Activated naive CD4-positive, alpha-beta T cell treated with Interleukin-2 at 50 U/mL for 16 hours (primary cell): ENCODE data around the gene NUP153.
"Not testable (repeated sequence)": the region's sequence is repeated elsewhere in the genome, so short reads cannot be mapped to it uniquely, and the experiment has no call there.

ENCODE experiments used
- DNase-seq: peaks from one replicate; pipeline ENCODE4 v3.0.0-alpha.2; 2020

The NUP153 gene

DNA sequence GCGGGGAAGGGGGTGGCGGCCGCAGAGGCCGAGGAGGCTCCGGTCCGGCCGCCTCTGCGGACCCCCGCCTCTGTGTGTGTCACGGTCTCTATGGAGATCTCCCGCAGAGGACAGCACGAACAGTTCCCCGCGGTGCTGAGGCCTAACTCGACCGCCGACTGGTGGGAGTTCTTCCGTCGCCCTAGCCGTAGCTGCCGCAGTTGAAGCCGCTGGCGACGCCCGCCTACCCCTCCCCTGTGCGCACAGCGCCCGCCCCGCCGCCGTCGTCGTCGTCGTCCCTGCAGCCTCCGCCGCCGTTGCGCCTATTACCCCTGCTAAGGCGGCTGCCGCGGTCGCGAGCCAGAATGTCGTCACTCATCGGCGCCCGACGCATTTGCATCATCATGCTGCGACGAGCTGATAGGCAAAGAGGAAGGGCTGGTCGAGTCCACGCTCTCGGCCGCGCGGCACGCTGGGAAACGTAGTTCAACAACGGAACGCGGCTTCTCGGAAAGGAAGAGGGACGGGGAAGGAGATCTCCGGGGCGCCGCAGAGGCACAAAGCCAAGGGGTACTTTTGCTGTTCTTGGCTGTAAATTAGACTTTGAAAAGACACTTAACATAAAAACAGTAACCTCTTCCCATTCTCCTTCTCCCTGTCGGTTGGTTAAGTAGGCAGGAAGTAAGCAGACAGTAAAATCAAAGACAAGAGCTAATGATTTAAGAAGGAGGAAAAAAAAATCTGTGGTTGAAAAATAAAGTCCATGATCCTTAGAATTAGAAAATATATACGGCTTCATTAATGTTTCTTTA, at the start of gene NUP153:
TSS of gene NUP153 (minus strand) at position 346 of the 791 bp plus-strand sequence. CDS start 538 bp downstream, outside the sequence.
- DNase-seq = peak; percentile 100

DNA sequence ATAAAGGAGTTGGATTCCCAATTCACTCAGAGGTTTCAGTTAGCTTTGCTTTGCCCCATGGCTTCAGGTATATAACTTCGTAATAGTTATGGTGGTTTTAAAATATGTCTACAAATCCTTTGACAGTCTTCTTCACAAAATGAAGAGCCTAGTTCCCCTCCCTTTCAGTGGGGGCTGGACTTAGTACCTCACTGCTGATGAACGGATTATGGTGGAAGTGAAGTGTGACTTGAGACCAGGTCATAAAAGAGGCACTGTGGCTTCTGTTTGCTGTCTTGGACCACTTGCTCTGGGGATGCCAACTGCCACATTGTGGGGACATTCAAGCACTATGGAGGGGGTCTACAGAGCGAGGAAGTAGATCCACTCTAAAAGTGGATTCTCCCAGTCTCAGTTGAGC, 47.5 kb upstream of the NUP153 start:
- DNase-seq = no peak

DNA sequence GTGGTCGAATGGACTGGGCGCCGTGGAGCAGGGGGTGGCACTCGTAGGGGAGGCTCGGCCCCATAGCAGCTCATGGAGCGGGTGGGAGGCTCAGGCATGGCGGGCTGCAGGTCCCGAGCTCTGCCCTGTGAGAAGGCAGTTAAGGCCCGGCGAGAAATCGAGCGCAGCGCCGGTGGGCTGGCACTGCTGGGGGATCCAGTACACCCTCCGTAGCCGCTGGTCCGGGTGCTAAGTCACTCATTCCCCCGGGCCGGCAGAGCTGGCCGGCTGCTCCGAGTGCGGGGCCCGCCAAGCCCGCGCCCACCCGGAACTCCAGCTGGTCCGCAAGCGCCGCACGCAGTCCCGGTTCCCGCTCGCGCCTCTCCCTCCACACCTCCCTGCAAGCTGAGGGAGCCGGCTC, 38.6 kb upstream of the NUP153 start:
- DNase-seq = not testable (repeated sequence)

DNA sequence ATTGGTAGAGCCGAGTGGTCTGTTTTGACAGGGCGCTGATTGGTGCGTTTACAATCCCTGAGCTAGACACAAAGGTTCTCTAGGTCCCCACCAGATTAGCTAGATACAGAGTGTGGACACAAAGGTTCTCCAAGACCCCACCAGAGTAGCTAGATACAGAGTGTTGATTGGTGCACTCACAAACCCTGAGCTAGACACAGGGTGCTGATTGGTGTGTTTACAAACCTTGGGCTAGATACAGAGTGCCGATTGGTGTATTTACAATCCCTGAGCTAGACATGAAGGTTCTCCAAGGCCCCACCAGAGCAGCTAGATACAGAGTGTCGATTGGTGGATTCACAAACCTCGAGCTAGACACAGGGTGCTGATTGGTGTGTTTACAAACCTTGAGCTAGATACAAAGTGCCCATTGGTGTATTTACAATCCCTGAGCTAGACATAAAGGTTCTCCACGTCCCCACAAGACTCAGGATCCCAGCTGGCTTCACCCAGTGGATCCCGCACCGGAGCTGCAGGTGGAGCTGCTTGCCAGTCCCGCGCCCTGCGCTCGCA, 38.1 kb upstream of the NUP153 start:
- DNase-seq = not testable (repeated sequence)

DNA sequence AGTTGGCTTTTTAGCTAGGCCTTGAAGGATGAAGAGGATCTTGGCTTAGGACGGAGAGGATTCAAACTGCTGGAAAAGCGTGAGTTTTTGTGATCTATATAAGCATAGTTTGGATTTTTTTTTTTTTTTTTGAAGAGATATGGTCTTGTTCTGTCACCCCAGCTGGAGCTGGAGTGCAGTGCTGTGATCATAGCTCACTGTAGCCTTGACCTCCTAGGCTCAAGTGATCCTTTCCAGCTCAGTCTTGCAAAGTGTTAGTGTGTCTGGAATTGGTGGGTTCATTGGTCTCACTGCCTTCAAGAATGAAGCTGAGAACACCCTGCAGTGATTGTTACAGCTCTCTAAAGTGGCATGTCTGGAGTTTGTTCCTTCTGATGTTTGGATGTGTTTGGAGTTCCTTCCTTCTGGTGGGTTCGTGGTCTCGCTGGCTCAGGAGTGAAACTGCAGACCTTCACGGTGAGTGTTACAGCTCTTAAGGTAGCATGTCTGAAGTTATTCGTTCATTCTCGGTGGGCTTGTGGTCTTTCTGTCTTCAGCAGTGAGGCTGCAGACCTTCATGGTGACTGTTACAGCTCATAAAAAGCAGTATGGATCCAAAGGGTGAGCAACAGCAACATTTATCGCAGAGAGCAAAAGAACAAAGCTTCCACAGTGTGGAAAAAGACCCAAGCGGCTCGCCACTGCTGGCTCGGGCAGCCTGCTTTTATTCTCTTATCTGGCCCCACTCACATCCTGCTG, 37.5 kb upstream of the NUP153 start:
- no peak for DNase-seq

DNA sequence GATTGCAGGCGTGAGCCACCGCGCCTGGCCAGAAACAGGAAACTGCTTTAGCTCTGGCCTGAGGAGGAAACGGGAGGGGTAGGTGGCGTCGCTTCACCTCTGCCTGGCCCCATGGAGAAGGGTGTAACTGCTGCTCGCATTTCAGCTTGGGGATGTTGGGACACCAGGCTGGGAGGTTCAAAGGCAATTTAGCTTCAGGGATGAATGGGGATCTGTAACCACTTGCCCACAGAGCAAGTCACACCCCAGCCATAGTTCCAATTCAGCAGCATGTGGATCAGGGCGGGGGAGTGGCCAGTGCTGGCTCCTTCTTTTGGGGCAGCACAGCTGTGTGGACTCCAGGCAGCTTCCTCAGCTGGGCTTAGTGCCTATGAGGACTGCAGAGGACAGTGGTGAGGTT, 34.8 kb upstream of the NUP153 start:
- DNase-seq = no peak

DNA sequence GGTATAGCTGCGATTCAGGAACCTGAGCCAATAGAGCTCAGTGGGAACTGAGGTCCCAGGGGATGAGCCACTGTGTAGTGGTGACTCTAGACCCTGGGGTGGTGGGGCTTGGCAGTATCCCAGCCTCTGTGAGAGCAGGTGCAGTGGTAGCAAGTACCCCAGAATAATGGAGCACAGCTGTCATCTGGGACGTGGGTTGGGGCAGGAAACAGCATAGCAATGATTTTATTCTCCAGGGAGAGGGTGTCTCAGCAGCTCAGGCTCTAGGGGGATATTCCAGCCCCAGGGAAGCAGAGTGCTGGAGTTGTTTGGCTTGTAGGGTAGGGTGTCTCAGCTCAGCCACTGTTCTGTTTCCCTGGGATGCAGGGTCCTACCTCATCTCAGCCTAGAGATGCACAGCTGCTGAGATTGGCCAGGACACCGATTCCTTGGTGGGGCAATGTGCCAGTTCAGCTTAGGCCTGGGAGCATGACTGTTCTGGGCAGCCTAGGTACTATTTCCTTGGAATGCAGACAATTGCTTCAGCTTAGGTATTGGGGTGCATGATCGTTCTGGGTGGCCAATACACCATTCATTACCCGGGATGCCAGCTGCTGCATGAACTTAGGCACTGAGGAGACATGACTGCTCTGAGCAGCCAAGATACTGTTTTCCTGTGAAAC, 34.0 kb upstream of the NUP153 start:
- DNase-seq = no peak

DNA sequence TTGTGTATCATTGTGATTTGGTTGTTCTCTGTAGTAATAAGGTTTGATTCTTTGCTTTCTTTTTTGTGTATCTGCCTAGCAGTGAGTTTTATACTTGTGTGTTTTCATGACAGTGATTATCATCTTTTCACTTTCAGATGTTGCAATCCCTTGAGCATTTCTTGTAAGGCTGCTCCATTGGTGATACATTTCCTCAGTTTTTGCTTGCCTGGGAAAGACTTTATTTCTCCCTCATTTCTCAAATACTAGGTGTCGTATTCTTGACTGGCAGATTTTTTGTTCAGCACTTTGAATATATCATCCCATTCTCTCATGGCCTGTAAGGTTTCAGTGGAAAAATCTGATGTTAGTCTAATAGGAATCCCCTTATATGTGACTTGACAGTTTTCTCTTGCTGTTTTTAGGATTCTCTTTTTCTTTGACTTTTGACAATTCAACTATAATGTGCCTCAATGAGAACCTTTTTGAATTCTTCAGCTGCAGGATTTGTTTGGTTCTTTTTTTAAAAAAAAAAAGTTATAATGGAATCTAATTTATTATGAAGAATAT, 31.1 kb upstream of the NUP153 start:
- no peak for DNase-seq

DNA sequence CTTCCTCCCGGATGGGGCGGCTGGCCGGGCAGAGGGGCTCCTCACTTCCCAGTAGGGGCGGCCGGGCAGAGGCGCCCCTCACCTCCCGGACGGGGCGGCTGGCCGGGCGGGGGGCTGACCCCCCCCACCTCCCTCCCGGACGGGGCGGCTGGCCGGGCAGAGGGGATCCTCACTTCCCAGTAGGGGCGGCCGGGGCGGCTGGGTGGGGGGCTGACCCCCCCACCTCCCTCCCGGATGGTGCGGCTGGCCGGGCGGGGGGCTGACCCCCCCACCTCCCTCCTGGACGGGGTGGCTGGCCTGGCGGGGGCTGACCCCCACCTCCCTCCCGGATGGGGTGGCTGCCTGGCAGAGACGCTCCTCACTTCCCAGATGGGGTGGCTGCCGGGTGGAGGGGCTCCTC, 28.6 kb upstream of the NUP153 start:
- DNase-seq = not testable (repeated sequence)

DNA sequence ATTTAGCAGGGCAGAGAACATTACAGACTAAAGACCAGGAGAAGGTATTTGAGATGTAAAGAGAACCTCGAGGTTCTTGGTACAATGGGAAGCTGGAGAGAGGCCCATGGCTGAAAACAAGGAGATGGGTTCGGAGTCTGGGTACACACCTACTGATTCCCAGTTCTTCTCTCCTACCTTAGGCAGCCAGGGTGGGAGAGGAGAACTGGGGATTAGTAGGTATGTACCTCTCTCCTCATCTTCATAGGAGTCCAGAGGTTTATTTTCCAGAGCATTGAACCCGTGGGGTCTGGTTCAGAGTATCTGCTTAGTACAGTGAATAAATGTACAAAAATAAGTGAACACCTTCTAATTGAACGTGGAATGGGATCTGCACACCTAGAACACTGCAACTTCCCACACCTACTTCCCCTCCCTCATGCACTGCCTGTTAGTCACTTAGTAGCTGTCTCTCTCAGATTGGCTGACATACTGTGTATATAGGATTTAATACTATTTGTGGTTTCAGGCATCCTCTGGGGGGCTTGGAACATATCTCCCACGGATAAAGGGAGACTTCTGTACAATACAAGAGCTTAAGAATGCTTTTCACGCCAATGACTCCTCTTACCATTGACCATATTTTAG, 23.5 kb upstream of the NUP153 start:
- no peak for DNase-seq

DNA sequence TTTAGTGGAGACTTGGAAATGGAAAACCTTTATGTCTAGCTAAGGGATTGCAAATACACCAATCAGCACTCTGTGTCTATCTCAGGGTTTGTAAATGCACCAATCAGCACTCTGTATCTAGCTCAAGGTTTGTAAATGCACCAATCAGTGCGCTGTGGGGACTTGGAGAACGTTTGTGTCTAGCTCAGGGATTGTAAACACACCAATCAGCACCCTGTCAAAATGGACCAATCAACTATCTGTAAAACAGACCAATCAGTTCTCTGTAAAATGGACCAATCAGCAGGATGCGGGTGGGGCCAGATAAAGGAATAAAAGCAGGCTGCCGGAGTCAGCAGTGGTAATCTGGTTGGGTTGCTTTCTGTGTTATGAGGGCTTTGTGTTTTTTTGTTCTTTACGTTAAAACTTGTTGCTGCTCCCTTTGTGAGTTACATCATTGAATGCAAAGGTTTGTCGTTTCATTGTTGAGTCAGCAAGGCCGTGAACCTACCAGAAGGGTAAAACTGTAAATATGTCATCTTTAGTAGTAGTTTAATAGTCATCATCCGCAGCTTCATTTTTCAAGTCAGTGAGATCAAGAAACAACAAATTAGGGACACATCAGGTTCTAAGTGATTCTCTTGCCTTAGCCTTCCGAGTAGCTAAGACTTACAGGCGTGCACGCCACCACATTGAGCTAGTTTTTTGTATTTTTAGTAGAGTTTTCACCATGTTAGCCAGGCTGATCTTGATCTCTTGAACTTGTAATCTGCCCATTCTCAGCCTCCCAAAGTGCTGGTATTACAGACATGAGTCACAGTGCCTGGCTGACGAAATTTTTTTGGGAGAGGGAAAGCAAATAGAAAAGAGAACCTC, 22.7 kb upstream of the NUP153 start:
- DNase-seq = no peak

DNA sequence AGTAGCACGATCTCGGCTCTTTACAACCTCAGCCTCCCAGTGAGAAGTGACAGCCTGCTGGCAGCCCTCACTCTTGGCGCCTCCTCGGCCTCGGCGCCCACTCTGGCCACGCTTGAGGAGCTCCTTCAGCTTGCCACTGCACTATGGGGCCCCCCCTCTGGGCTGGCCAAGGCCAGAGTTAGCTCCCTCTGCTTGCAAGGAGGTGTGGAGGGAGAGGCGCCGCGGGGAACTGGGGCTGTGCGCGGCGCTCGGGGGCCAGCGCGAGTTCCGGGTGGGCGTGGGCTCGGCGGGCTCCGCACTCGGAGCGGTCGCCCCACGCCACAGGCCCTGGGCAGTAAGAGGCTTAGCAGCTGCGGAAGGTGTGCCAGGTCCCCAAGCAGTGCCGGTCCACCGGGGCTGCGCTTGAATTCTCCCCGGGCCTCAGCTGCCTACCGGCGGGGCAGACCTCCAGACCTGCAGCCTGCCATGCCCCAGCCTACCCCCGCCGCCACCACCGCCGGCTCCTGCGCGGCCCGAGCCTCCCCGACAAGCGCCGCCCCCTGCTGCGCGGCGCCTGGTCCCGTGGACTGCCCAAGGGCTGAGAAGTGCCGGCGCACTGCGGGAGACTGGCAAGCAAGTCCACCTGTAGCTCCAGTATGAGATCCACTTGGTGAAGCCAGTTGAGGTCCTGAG, 22.0 kb upstream of the NUP153 start:
- no peak for DNase-seq

DNA sequence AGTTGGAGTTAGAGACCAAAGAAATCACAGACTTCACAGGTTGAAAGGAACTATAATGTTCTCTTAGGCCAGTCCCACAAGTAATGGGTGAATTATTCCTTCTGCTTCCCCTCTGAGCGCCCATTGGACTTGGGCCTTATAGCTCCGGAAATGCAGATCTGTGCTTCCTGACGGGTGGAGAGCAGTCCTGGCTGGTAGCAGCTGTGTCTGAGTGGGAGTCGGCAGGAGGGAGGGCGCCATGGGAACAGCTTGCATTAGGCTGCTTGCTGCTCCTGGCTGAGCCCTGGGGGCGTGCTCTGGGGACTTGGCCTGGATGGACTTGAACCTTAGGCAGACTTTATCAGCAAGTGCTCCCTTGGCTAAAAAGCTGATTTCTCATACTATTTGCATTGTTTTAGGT, 18.4 kb upstream of the NUP153 start:
- DNase-seq = no peak

DNA sequence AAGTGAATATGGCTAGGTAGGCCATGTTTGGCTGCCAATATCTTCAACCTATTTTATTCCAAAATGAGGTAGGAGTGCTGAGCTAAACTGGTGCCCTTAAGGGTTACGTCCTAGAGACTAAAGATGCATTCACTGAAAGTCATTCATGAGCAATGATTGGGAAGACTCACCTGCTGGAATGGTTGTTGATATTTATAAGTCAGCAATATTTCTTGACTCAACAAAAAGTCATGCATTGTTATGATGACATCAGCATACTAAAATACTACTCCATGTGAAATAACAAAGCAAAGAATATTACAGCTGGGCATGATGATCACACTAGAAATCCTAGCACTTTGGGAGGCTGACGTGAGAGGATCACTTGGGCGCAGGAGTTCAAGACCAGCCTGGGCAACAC, 17.6 kb upstream of the NUP153 start:
- no peak for DNase-seq

DNA sequence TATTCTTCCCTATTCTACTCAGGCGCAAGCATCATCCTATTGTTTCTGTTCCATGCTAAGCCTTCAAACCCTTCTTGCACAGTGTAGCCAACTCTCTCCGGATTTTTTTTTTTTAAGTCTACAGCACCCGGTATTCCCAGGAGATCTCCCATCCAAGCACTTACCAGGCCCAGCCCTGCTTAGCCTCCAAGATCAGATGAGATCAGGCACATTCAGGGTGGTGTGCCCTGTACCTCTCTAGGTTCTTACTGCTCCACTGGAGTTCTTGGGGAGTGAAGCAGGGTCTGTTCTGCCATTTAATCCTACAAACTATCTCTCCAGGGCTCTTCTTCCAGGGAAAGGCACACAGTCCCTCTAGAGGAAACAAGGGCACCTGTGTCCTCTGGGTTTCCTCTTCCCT, 14.9 kb upstream of the NUP153 start:
- DNase-seq = no peak

DNA sequence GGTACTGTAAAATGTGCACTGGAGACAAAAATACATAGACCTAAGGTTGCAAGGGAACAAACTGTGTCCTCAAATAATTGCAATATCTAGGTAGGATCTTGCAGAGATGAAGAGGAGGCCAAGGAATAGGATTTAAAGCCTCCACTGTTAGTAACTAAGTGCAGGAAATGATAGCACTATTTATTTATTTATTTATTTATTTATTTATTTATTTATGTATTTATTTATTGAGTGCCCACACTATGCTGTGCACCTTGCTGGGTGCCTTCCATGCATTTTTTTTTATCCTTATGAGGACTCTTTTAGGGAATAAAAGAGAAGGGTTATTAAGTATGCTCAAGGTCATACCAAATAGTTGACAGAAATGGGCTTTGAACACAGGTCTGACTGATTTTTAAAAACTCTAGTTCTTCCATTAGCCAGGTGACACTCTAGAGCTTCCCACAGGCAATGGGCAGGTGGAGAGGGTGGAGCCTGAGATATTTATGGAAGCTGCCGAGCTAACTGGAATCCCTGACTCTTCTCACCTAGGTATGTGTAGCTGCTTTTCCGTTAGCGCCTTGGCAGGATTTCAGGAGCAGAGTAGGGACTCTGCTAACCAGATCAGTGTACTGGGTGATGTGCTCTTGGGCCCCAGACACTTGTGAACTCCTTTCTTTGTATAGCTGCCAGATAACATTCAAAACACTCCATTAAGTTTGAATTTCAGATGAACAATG, 12.8 kb upstream of the NUP153 start:
- DNase-seq = no peak

DNA sequence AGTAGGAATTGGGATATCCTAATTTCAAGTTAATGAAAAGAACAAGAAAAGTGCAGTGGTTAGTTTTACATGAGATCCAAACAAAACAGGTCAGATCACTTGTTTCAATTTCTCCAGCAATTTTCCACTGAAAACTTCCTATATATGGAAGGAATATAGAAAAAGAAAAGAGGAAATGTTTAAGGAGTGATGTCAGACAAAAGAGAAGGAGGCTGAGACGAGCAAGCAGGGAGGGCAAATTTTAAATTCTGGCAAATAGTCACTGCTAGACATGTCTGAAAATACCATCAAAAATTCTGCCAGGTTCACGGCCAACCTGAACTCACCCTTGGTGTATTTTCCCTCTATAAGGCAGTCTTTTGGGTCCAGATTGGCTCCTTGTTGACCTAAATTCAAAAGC, 9.5 kb upstream of the NUP153 start:
- no peak for DNase-seq

DNA sequence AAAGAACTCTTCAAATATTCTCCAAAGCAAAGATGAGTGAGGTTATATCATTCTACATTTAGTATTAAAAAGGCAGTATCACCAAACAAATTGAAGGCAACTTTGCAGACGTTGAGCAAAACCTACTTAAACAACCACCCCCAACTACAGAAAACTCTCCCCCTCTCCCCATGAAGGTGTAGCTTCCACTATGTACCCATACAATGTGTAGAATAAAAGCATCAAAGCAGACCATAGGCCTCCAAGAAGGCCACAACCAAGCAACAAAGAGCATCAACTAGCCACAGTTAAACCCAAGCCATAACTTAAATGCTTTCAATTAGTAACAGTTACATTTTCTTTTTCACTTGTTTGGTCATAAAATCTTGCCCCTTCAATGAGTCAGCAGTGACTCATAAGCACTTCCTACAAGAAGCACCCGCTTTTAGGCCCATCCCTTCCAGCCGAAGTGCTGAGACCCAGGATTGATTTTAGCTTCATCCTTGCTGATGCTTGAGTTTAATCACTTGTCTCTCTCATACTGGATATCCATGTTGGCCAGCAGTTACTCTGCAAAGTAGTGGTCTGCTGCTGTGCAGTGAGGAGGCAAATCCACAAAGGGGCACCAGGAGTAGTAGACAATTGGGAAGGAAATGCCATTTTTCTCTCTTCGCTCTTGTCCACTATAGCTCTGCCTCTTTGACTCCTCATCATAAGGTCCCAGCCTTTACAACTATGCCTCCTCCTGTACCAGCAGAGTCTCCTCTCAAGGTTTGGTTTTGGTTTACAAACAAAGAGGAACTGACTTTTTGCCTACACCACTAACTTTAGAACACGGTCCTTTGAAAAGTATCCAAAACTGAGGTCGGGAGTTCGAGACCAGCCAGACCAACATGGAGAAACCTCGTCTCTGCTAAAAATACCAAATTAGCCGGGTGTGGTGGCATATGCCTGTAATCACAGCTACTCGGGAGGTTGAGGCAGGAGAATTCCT, 8.4 kb upstream of the NUP153 start:
- peak; percentile 42 for DNase-seq

DNA sequence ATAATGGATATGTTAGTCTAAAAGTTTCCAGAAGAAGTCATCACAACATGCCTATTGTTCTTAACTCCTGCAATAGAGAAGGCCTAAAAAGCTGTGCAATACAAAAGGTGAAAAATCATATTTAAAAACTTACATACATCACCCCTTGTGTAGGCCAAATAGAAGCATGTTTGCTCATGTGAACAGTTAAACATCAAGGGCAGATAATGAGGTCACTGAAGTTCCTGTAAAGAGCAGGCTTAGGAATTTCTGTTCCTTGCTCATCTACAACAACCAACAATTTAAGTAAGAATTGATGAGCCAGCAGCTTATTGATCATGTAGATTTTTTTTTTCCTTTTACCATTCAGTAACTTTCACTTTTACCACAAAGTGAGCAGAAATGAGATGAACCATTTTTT, 7.5 kb upstream of the NUP153 start:
- no peak for DNase-seq
